ENCODE data around the gene ALDH3A2. TPM values are rescaled to one million over a fixed set of nuclear protein-coding genes. Genes with fewer than 3 reads are reported as not detected.

Gene ALDH3A2
- total and polyA plus RNA-seq, 12 donors: 20.6 to 104 (median 66.1) TPM

GRCh38 chr17:19630661-19631060 lies 17.9 kb upstream of the ALDH3A2 start:
- Histone ChIP-seq H3K27me3 (no peaks in the 10 kb centered on the region), H3K4me3 (no peak overlapping the region), H3K36me3 (no peaks in the 10 kb centered on the region), H3K4me1 (no peaks in the 10 kb centered on the region), H3K9me3 (no peaks in the 10 kb centered on the region), H3K27ac (no peak overlapping the region)
- whole genome bisulfite sequencing, 2 donors: 94 to 96% methylated on average over 1 of the region's 1 CpG
- DNase-seq: no peak
- TF ChIP-seq, protein P1, sequence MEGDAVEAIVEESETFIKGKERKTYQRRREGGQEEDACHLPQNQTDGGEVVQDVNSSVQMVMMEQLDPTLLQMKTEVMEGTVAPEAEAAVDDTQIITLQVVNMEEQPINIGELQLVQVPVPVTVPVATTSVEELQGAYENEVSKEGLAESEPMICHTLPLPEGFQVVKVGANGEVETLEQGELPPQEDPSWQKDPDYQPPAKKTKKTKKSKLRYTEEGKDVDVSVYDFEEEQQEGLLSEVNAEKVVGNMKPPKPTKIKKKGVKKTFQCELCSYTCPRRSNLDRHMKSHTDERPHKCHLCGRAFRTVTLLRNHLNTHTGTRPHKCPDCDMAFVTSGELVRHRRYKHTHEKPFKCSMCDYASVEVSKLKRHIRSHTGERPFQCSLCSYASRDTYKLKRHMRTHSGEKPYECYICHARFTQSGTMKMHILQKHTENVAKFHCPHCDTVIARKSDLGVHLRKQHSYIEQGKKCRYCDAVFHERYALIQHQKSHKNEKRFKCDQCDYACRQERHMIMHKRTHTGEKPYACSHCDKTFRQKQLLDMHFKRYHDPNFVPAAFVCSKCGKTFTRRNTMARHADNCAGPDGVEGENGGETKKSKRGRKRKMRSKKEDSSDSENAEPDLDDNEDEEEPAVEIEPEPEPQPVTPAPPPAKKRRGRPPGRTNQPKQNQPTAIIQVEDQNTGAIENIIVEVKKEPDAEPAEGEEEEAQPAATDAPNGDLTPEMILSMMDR (IDR thresholded peaks at IDR 0.05): no peak
- intact Hi-C loops (cut with DNase I): no loop called here
- ATAC-seq: no peak

DNA sequence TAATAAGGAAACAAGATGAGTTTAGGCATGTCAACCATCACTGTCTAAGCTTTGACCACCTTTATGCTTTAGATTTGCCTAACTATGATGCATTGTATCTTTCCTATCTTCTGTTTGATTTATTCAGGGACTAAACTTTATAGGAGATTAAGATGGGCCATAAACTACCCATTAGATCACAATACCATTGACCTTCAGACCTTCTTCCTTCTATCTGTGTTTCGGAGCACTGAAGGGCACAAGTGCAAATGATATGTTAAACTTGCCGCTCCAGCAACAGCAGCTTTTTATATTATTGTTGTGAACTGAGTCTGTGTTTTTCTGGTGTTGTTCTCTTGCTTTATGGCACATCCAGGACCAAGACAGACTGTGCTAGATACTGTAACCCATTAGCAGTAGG lies 16.6 kb upstream of the ALDH3A2 start:
- H3K27me3 ChIP-seq: no peaks in the 10 kb centered on the region
- H3K9me3 ChIP-seq: no peaks in the 10 kb centered on the region
- intact Hi-C loops (cut with DNase I): no loop called here
- DNase-seq (no peak), ATAC-seq (no peak)
- TF ChIP-seq, protein P1 (IDR thresholded peaks at IDR 0.05): no peak
- WGBS, 2 donors: 86 to 89% methylated on average over 2 of the region's 2 CpGs
- no peak overlapping the region for H3K4me3 ChIP-seq
- H3K36me3 ChIP-seq: no peaks in the 10 kb centered on the region
- H3K4me1 ChIP-seq: no peaks in the 10 kb centered on the region
- H3K27ac ChIP-seq: no peak overlapping the region

DNA sequence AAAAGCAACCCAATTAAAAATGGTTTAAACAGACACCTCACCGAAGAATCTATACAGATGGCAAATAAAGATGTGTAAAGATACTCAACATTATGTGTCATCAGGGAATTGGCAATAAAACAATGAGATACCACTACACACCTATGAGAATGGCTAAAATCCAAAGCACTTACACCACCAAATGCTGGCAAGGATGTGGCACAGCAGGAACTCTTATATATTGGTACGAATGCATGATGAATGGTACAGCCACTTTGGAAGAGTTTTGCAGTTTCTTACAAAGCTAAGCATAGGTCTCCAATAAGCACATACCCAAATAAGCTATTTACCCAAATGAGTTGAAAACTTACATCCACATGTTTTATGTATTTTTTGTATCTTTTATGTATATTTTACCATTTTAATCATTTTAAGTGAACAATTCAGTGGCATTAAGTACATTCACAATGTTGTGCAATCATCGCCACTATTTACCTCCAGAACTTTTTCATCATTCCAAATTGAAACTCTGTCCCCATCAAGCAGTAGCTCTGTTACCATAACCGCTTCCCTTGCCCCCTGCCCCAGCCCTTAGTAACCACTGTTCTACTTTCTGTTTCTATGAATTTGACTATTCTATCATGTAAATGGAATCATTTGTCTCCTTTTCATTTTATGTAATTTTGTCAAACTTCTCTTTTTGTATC lies 6.7 kb upstream of the ALDH3A2 start:
- peaks cover under 1 to 17% (median 2%) of the 10 kb centered on the region in 9 donors for H3K4me1 ChIP-seq
- H3K4me3 ChIP-seq: no peak overlapping the region
- DNase-seq: no peak
- H3K9me3 ChIP-seq: no peaks in the 10 kb centered on the region
- no peak for ATAC-seq
- TF ChIP-seq, protein P1 (IDR thresholded peaks at IDR 0.05): no peak
- intact Hi-C loops (cut with DNase I): loop anchor here in 4 of 10 donors (10.0 kb wide), 3 partner anchors 113 to 127 kb away; no protein-coding TSS in a partner anchor
- H3K27me3 ChIP-seq: no peaks in the 10 kb centered on the region
- no peak overlapping the region for H3K27ac ChIP-seq
- 88% methylated on average over 4 of the region's 4 CpGs for WGBS, 2 donors
- no peaks in the 10 kb centered on the region for H3K36me3 ChIP-seq

DNA sequence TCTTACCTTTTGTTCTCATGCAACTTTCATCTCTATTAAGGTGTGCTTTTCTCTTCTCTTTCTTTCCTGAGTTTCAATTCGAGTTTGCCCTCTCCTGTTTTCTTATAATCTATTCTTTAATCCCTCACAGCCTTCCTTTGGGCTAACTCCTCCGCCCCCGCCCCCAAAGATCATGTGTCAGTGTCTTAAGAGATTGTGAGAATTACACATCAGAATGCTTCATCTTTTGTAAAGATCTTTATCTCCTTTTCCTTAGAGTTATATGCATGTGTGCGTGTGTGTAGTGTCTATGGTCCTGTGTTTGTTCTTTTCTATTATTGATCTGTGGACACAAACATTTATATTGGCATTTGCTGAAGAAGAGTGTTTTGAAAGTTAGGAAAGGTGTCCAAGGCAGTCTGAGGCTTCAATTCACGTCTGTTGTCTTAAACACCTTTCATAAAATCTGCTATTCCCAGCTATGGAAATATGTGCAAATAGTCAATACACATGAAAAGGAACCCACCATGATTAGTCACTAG lies 6.1 kb upstream of the ALDH3A2 start:
- H3K27me3 ChIP-seq: no peaks in the 10 kb centered on the region
- H3K4me3 ChIP-seq: no peak overlapping the region
- no peaks in the 10 kb centered on the region for H3K36me3 ChIP-seq
- no peak for DNase-seq
- WGBS, 2 donors: 66 to 72% methylated on average over 5 of the region's 5 CpGs
- H3K4me1 ChIP-seq: peaks cover 6 to 23% (median 8%) of the 10 kb centered on the region in 9 donors
- intact Hi-C loops (cut with DNase I): loop anchor here in 4 of 10 donors (10.0 kb wide), 3 partner anchors 112 to 128 kb away; no protein-coding TSS in a partner anchor
- H3K9me3 ChIP-seq: no peaks in the 10 kb centered on the region
- TF ChIP-seq, protein P1 (IDR thresholded peaks at IDR 0.05): no peak
- no peak overlapping the region for H3K27ac ChIP-seq
- ATAC-seq: no peak

All from heart right ventricle (tissue), 16 donors.